GM21737 (cell line): ENCODE measurements around the gene UNG.
"Not testable (repeated sequence)": the region's sequence is repeated elsewhere in the genome, so short reads cannot be mapped to it uniquely, and the experiment has no call there.

ENCODE experiments used
- ATAC-seq: cut with Tn5 transposase; IDR thresholded peaks from one replicate; pipeline ENCODE4 v1.9.1; 2021; ENCODE audit warnings: mild to moderate bottlenecking, moderate library complexity; ENCODE audit not compliant: unreplicated experiment

Gene UNG

DNA sequence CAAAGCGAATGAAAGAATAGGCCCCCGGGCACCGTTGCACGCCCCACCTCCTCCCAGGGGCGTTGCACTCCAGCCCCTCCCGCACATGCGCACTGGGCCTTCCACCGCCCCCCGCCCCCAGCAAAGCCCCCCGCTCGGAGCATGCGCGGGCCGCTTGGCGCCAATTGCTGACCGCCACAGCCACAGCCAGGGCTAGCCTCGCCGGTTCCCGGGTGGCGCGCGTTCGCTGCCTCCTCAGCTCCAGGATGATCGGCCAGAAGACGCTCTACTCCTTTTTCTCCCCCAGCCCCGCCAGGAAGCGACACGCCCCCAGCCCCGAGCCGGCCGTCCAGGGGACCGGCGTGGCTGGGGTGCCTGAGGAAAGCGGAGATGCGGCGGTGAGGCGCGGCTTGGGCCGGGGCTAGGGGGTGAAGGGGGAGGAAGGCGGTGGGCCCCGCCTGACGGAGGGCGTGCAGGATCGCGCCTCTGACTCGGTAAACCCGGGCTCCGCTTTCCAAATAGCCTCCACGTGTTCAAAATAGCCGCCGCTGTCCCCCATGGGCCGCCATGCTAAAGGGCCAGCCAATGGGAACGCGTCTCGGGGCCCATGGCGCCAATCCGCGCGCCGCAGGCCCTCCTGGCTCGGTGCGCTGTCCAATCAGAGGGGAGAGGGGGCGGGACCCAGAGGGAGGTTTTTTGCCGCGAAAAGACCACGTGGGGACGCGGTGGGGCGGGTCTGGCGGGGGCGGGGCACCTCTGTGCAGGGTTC, at the start of gene UNG:
Gene UNG (plus strand): TSS at position 163 of the 748 bp plus-strand sequence. CDS start 83 bp downstream, at position 246.
- ATAC-seq: peak; percentile 80

GRCh38 chr12:109048706-109049105, 48.7 kb upstream of the UNG start:
- ATAC-seq: not testable (repeated sequence)

- not testable (repeated sequence) for ATAC-seq
Measured at GRCh38 chr12:109049794-109050193, 47.6 kb upstream of the UNG start.

GRCh38 chr12:109052097-109052413, 45.3 kb upstream of the UNG start:
- ATAC-seq: no peak

DNA sequence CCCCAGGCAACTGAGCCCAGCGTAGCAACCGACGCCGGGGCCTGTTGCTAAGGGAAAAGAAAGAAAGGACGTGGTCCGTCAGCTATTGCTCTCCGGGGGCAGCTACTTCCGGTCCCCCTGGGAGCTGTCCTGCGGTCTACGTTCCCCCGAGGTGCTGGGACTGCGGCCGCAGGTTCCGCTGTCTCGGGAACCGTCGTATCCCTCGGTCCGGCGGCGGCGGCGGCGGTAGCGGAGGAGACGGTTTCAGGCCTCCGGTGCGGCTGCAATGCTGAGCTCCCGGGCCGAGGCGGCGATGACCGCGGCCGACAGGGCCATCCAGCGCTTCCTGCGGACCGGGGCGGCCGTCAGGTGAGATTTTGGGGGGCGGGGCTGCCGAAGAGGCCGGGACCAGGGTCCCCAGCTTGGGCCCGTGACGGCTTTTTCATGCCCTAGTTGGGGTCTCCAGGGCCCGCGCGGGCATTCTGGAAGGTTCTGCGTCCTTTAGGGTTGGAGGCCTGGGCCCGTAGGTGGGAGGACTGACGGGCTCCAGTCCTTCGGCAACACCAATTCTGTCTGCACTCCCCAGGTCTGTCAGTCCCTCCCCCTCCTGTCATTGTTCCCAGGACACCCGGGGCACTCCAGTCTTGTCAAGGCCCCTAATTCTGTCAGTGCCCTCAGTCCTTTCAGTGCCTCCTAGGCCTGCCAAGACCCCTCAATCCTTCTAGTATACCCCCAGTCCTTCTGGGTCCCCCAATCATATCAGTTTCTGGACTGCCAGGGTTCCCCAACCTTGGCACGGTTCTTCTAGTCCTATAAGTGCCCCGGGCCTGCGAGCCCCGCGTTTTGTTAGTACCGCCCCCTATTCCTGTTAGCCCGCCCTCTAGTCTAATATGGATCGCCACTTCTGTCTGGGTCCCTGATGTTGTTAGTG, 44.7 kb upstream of the UNG start, which contains the start of gene USP30:
Gene USP30 (plus strand): TSS at position 163 of the 910 bp plus-strand sequence. CDS start 103 bp downstream, at position 266.
- peak; percentile 63 for ATAC-seq

GRCh38 chr12:109053382-109054123, 43.8 kb upstream of the UNG start:
- ATAC-seq: peak; percentile 31

GRCh38 chr12:109054124-109054513, 43.3 kb upstream of the UNG start:
- ATAC-seq: not testable (repeated sequence)

GRCh38 chr12:109054520-109054919, 42.9 kb upstream of the UNG start:
- no peak for ATAC-seq

DNA sequence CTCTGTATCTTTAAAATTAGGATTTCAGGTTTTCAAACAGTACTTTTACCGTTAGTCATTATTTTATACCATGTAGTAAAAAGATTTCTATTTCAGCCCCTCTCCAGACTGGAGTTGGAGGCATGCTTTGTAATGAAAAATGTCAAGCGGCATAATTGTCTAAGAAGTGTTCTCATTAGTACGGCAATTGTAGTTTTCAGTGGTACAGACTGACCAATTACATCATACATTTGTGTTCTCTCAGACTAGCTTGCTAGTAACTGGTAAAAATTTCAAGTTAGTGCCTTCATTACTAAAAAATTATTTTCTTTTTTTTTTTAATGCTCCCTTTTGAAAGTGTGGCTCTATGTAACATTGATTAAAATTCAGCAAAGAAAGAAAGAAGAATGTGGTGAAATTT, 40.5 kb upstream of the UNG start:
- ATAC-seq: no peak

DNA sequence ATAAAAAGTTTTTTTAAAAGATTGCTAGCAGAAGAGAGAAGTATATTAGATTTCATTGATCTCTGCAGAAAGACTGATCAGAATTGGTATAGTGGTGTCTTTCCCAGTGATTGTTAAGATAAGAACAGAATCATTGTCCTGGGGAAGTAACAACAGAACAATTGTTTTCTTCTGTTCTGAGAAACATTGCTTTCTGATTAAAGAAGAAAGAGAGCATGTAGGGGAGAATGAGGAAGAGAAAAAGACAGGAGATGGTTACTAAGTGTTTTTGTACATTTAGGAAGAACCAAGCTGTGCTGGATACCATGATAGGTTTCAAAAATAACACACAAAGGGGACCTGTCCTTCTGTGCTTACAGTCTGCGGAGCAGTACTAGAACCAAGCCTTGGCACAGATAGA, 40.0 kb upstream of the UNG start:
- ATAC-seq: no peak

DNA sequence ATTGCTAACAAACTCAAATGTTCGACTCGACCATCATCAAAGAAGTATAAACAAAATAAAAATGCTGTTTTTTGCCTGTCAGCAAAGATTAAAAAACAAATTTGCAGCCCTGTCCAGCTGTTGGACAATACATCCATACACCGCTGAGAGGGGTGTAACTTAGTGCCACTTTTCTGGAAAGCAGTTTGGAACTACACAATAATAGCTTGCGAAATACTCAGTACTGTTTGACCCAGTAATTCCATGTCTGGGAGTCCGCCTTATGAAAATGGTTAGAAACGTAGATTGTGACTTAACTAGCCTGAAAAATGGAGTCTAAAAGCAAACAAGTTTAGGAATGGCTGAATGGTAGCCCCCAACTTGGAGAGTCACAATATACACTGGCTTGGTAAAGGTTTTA, 38.6 kb upstream of the UNG start:
- ATAC-seq: no peak

GRCh38 chr12:109064143-109064542, 33.3 kb upstream of the UNG start:
- no peak for ATAC-seq

GRCh38 chr12:109065154-109065852, 32.1 kb upstream of the UNG start:
- ATAC-seq: no peak

DNA sequence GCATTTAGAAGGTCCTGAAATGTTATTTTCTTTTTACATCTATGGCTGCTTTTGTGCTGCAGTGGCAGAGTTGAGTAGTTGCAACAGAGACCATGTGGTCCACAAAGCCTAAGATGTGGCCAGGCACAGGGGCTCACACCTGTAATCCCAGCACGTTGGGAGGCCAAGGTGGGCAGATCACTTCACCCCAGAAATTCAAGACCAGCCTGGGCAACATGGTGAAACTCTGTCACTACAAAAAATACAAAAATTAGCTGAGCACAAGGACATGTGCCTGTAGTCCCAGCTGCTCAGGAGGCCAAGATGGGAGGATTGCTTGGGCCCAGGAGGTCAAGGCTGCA, 31.6 kb upstream of the UNG start:
- no peak for ATAC-seq

DNA sequence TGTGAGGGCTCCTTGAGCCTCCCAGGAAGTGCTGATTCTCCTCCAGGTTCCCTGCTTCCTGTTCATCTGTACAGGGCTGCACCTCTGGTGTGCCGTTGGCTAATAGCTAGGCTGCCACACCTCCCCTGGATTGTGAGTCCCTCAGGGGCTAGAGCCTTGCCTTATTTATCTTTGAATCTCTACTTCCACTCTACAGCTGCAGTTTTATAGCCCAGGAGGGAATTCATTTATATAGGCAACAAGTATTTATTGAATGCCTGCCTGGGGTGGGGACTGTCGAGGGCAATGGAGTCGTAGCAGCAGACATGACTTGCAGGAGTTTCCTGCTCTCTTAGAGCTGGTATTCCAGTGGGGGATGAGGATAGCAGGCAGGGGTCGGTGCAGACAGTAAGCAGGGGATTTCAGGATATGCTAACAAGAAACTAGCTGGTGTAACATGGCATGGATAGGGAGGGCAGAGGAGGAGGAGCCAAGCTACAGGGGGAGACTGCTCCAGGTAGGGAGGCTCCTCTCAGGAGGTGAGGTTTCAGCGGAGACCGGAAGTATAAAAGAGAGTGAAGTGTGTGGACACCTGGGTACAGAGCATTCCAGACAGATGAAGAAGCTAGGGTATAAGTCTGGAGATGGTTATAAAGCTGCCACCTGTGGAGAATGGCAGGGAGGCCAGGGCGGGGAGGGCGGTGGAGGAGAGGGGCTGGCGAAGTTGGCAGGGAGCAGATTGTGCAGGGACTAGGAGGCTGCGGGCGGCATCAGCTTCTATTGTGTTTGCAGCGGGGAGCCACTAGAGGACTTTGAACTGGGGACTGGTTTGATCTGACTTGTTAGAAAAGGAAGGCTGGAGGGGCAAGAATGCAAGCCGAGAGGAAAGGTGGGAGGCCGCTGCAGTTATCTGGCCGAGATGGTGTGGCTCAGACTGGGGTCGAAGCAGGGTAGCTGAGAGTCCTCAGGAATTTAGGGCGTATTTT, 27.8 kb upstream of the UNG start:
- ATAC-seq: no peak

DNA sequence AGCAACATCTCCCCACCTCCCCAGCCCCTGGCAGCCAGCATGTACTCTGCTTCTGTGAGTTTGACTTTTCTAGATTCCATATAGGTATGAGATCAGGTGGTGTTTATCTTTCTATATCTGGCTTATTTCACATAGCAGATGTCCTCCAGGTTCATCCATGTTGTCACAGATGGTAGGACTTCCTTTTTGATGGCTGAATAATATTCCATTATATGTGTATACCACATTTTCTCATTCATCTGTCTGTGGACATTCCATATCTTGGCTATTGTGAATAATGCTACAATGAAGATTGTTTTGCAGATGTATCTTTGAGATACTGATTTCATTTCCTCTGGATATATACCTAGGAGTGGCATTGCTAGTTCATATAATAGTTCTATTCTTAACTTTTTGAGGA, 22.5 kb upstream of the UNG start:
- no peak for ATAC-seq

DNA sequence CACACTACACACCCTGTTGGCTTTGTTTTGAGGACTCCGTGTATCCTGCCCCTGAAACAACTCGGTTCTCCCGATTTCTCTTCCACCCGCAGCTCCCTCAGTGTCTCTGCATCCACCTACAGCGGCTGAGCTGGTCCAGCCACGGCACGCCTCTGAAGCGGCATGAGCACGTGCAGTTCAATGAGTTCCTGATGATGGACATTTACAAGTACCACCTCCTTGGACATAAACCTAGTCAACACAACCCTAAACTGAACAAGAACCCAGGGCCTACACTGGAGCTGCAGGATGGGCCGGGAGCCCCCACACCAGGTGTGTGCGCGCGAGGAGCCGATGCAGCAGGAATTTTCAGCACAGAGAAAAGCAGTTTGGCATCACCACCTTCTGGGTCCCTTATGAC, 14.6 kb upstream of the UNG start:
- no peak for ATAC-seq

- no peak for ATAC-seq
Measured at GRCh38 chr12:109084425-109084824, 13.0 kb upstream of the UNG start.

GRCh38 chr12:109085590-109085989, 11.8 kb upstream of the UNG start:
- ATAC-seq: no peak

DNA sequence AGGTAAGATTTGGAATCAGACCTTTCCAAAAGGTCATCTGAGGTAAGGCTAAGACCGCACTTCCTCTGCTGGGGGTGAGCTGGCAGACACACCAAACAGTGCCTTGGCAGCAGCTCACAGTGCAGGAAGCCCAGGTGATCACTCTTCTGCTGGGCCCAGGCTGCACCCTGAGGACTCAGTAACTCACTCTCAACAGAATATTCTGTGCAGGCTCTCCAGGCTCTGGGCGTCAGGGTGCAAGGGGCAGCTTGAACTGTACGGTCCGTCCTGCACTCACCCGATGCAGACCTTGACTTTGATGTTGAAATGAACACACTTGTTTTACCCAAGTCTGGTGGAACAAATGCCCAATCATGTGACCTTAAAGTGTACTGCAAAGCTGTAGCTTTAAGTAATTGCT, 10.1 kb upstream of the UNG start:
- ATAC-seq: no peak
